HL-60 (cell line): ENCODE results near the gene MACROD1.
"Not testable (repeated sequence)": the region's sequence is repeated elsewhere in the genome, so short reads cannot be mapped to it uniquely, and the experiment has no call there.

Experiments used
- DNase-seq, 2 experiments: peaks; one replicate each; pipeline ENCODE4 v3.0.0-alpha.2; 2010 to 2020; ENCODE audit warnings: low read depth in 1 of 2, low spot score in 1 of 2
- H3K27ac ChIP-seq: fragments of 250-450 bp; sonication (Bioruptor Pico); replicated peaks from 2 replicates; pipeline ENCODE4 v1.5.1; 2020; ENCODE audit warnings: mild to moderate bottlenecking, moderate library complexity
- H3K27me3 ChIP-seq: fragments of 250-450 bp; sonication (Bioruptor Pico); 2 replicates; pipeline ENCODE4 v1.5.1; 2021; ENCODE audit warnings: mild to moderate bottlenecking, moderate library complexity; ENCODE audit not compliant: insufficient read depth, poor library complexity, severe bottlenecking
- H3K4me3 ChIP-seq: replicated peaks from 2 replicates; pipeline ENCODE4 v1.5.1; 2011; ENCODE audit warnings: mild to moderate bottlenecking, control low read depth, low read length; ENCODE audit not compliant: insufficient read depth
- CTCF ChIP-seq: IDR thresholded peaks from one replicate; pipeline ENCODE4 v1.5.1; 2011; ENCODE audit warnings: low read length, control low read depth, inconsistent platforms; ENCODE audit not compliant: insufficient read depth
- GABPA ChIP-seq: IDR thresholded peaks from 2 replicates; pipeline ENCODE4 v1.6.1; 2012; ENCODE audit warnings: low read depth
- POLR2AphosphoS5 ChIP-seq: IDR thresholded peaks from 2 replicates; pipeline ENCODE4 v1.6.1; 2012; ENCODE audit warnings: low read depth
- REST ChIP-seq: IDR thresholded peaks from 2 replicates; pipeline ENCODE4 v1.6.1; 2012; ENCODE audit warnings: low read depth; ENCODE audit not compliant: insufficient replicate concordance
- SPI1 ChIP-seq: IDR thresholded peaks from 2 replicates; pipeline ENCODE4 v1.6.1; 2012; ENCODE audit warnings: low read depth, mild to moderate bottlenecking, borderline replicate concordance

The MACROD1 gene

GRCh38 chr11:64163951-64164350, 2.0 kb downstream of the MACROD1 start:
- no peak overlapping the region for H3K4me3 ChIP-seq
- no peak for DNase-seq
- H3K27ac ChIP-seq: no peak overlapping the region
- no peaks in the 10 kb centered on the region for H3K27me3 ChIP-seq
- TF ChIP-seq CTCF (no peak), GABPA (no peak), POLR2AphosphoS5 (no peak), REST (no peak), SPI1 (no peak)

- not testable (repeated sequence) for H3K27me3 ChIP-seq, H3K27ac ChIP-seq, DNase-seq, H3K4me3 ChIP-seq
These were observed 3.1 kb downstream of the MACROD1 start for GRCh38 chr11:64162769-64163168.

GRCh38 chr11:64161037-64161436, 4.9 kb downstream of the MACROD1 start:
- no peak overlapping the region for H3K27ac ChIP-seq
- H3K4me3 ChIP-seq: no peak overlapping the region

More at GRCh38 chr11:64161037-64161436, 4.9 kb downstream of the MACROD1 start:
- no peaks in the 10 kb centered on the region for H3K27me3 ChIP-seq
- no peak for DNase-seq
- TF ChIP-seq POLR2AphosphoS5: no peak
- TF ChIP-seq SPI1: no peak
- TF ChIP-seq CTCF: no peak
- TF ChIP-seq REST: no peak
- TF ChIP-seq GABPA: no peak
